ENCODE results near the gene UNC119B.

- no peak for TF ChIP-seq GATA3 (IDR thresholded peaks at IDR 0.05; ENCODE audit: low read depth, low read length)
- TF ChIP-seq GATA2 (IDR thresholded peaks at IDR 0.05; ENCODE audit: low read depth, low read length) = no peak
Measured at GRCh38 chr12:120686690-120687577, 23.3 kb upstream of the UNC119B start, which contains the start of gene MLEC.
